ENCODE results near the gene CARD11. TPM values are rescaled to one million over a fixed set of nuclear protein-coding genes. Genes with fewer than 3 reads are reported as not detected.

Gene CARD11
- total RNA-seq: under 1 TPM; 0.37 to 0.90 (median 0.50) TPM
- long read RNA-seq: 0 reads

- H3K9me3 ChIP-seq: no peaks in the 10 kb centered on the region
- peak within 1 kb of the TSS in 1 of 3 donors; percentile 16 for H3K4me3 ChIP-seq
- 3% methylated on average over 32 of the region's 45 CpGs for WGBS (ENCODE audit: insufficient coverage, low coverage, low lambda C conversion rate, missing lambda C conversion rate)
- DNase-seq: no peak
- no peaks in the 10 kb centered on the region for H3K4me1 ChIP-seq
- TF ChIP-seq POLR2A (IDR thresholded peaks at IDR 0.05): no peak
- peak in 1 of 4 donors; percentile 50 for ATAC-seq
- intact Hi-C loops (cut with DNase I): no loop called here
- no peak within 1 kb of the TSS for H3K27ac ChIP-seq
- no peaks in the 10 kb centered on the region for H3K27me3 ChIP-seq
- H3K36me3 ChIP-seq: no peaks in the 10 kb centered on the region
These were observed at the start of gene CARD11 for GRCh38 chr7:3043544-3044371. TSS of gene CARD11 (minus strand) at chr7:3043867. CDS start at chr7:2958506, 85,361 bp downstream.

- DNase-seq: peak in 2 of 3 donors; percentile 26 to 57
- ATAC-seq: peak in 3 of 4 donors; percentile 28 to 51 (median 35)
- Histone ChIP-seq H3K9me3 (no peaks in the 10 kb centered on the region), H3K27me3 (no peaks in the 10 kb centered on the region), H3K4me1 (no peaks in the 10 kb centered on the region), H3K27ac (no peak overlapping the region), H3K4me3 (no peak overlapping the region), H3K36me3 (no peaks in the 10 kb centered on the region)
- 29% methylated on average over 2 of the region's 6 CpGs for WGBS (ENCODE audit: insufficient coverage, low coverage, low lambda C conversion rate, missing lambda C conversion rate)
- no peak for TF ChIP-seq POLR2A (IDR thresholded peaks at IDR 0.05)
- TF ChIP-seq CTCF (IDR thresholded peaks at IDR 0.05): no peak
- intact Hi-C loops (cut with DNase I): no loop called here
These were observed 48.8 kb upstream of the CARD11 start for GRCh38 chr7:3092468-3092867.

GRCh38 chr7:3091631-3092030 is 48.0 kb upstream of the CARD11 start:
- Histone ChIP-seq H3K36me3 (no peaks in the 10 kb centered on the region), H3K27ac (no peak overlapping the region), H3K4me1 (no peaks in the 10 kb centered on the region), H3K27me3 (no peaks in the 10 kb centered on the region), H3K9me3 (no peaks in the 10 kb centered on the region), H3K4me3 (no peak overlapping the region)
- no peak for ATAC-seq
- TF ChIP-seq CTCF (IDR thresholded peaks at IDR 0.05) (no peak), POLR2A (IDR thresholded peaks at IDR 0.05) (no peak)
- intact Hi-C loops (cut with DNase I): no loop called here
- 72% methylated on average over 6 of the region's 8 CpGs for WGBS (ENCODE audit: insufficient coverage, low coverage, low lambda C conversion rate, missing lambda C conversion rate)
- DNase-seq: no peak

- TF ChIP-seq CTCF (IDR thresholded peaks at IDR 0.05) (peak; percentile 17 to 32 (median 22)), POLR2A (IDR thresholded peaks at IDR 0.05) (no peak)
- no peak for DNase-seq
These were observed 45.8 kb upstream of the CARD11 start for GRCh38 chr7:3089493-3089892.

GRCh38 chr7:3087243-3087755 is 43.6 kb upstream of the CARD11 start:
- DNase-seq: no peak
- H3K9me3 ChIP-seq: no peaks in the 10 kb centered on the region
- H3K36me3 ChIP-seq: no peaks in the 10 kb centered on the region
- no peak overlapping the region for H3K4me3 ChIP-seq
- intact Hi-C loops (cut with DNase I): no loop called here
- no peak for TF ChIP-seq CTCF (IDR thresholded peaks at IDR 0.05)
- no peak for TF ChIP-seq POLR2A (IDR thresholded peaks at IDR 0.05)
- 52% methylated on average over 6 of the region's 7 CpGs for WGBS (ENCODE audit: insufficient coverage, low coverage, low lambda C conversion rate, missing lambda C conversion rate)
- no peak overlapping the region for H3K27ac ChIP-seq
- no peaks in the 10 kb centered on the region for H3K4me1 ChIP-seq
- ATAC-seq: no peak
- H3K27me3 ChIP-seq: no peaks in the 10 kb centered on the region

More at GRCh38 chr7:3089493-3089892, 45.8 kb upstream of the CARD11 start:
- Histone ChIP-seq H3K27ac (no peak overlapping the region), H3K4me1 (no peaks in the 10 kb centered on the region), H3K36me3 (no peaks in the 10 kb centered on the region), H3K27me3 (no peaks in the 10 kb centered on the region), H3K4me3 (no peak overlapping the region), H3K9me3 (no peaks in the 10 kb centered on the region)
- ATAC-seq: no peak
- WGBS (ENCODE audit: insufficient coverage, low coverage, low lambda C conversion rate, missing lambda C conversion rate): 54% methylated on average over 2 of the region's 11 CpGs
- intact Hi-C loops (cut with DNase I): no loop called here

All from right lobe of liver (tissue), 6 donors.